ENCODE measurements around the gene LGI2. TPM values are rescaled to one million over a fixed set of nuclear protein-coding genes. Genes with fewer than 3 reads are reported as not detected.

Gene LGI2
- total and polyA plus RNA-seq, 2 of the 8 experiments (the other 6 are each of a cell fraction or from before 2014, with no cell fraction given), result 2.3 to 4.0 TPM

GRCh38 chr4:24999392-25000089 lies 31.2 kb downstream of the LGI2 start:
- no peak overlapping the region for H3K18ac ChIP-seq (ENCODE audit: extremely low read depth, low read length)
- H3K79me2 ChIP-seq (ENCODE audit: control insufficient read depth in 1 of 2, insufficient read depth in 2 of 2, low read length in 2 of 2), result no peaks in the 10 kb centered on the region
- DNase-seq (ENCODE audit: low read depth in 1 of 2, low spot score in 2 of 2) (no peak), FAIRE-seq (peak; percentile 39)
- H3K14ac ChIP-seq (ENCODE audit: insufficient read length), result no peak overlapping the region
- H3K36me3 ChIP-seq (ENCODE audit: control insufficient read depth in 2 of 4, insufficient read depth in 4 of 4, low read length in 3 of 4), result no peaks in the 10 kb centered on the region
- H4K20me1 ChIP-seq (replicated peaks in 1 of 2; ENCODE audit: control insufficient read depth in 1 of 2, insufficient read depth in 2 of 2, low read length in 2 of 2), result no peaks in the 10 kb centered on the region
- H3K23ac ChIP-seq (ENCODE audit: insufficient read length), result no peak overlapping the region
- no peak overlapping the region for H4K91ac ChIP-seq (replicated peaks; ENCODE audit: insufficient read length, low read length)
- H3K79me1 ChIP-seq (ENCODE audit: low read depth, low read length), result no peaks in the 10 kb centered on the region
- no peaks in the 10 kb centered on the region for H3K9me3 ChIP-seq (ENCODE audit: insufficient read depth in 2 of 2, low read depth in 1 of 2, low read length in 1 of 2)
- H2AFZ ChIP-seq (ENCODE audit: low read length), result peak overlapping the region; percentile 24; the same call in 1 of the 2 replicates
- no peak overlapping the region for H2BK12ac ChIP-seq (ENCODE audit: low read depth, low read length)
- no peak overlapping the region for H3K27ac ChIP-seq (ENCODE audit: low read depth, low read length)
- peak overlapping the region; percentile 18 for H2BK120ac ChIP-seq (replicated peaks; ENCODE audit: low read depth, low read length)
- H4K8ac ChIP-seq (ENCODE audit: extremely low read depth, insufficient read depth, low read length), result no peak overlapping the region
- no peak overlapping the region for H3K9ac ChIP-seq (replicated peaks in 1 of 4; ENCODE audit: extremely low read depth in 1 of 4, low read depth in 3 of 4, low read length in 3 of 4)
- no peak overlapping the region for H2BK15ac ChIP-seq (ENCODE audit: low read length)
- ChIA-PET POLR2A (ENCODE audit: partially characterized antibody) (no interaction called here), CTCF (ENCODE audit: partially characterized antibody) (interaction anchor here (0.7 to 5.0 kb wide), 6 partner anchors 12 to 313 kb away, joined by 3 to 20 read pairs (median 6); partner anchors contain the start of gene ZCCHC4)
- peaks cover 0 to 9% (median 0%) of the 10 kb centered on the region in 4 experiments; a peak in 1 of 7 replicates for H3K4me1 ChIP-seq (replicated peaks in 1 of 4; ENCODE audit: control insufficient read depth in 3 of 4, insufficient read depth in 4 of 4, low read length in 3 of 4)
- peak overlapping the region in 1 of 2 experiments; percentile 12; a peak in 2 of 4 replicates for H3K4me2 ChIP-seq (ENCODE audit: insufficient read depth in 1 of 2, low read depth in 2 of 2, low read length in 2 of 2)
- no peak overlapping the region for H3K4ac ChIP-seq (replicated peaks; ENCODE audit: insufficient read length, low read depth, low read length)
- no peaks in the 10 kb centered on the region for H3K27me3 ChIP-seq (replicated peaks in 1 of 4; ENCODE audit: control insufficient read depth in 3 of 4, extremely low read depth in 1 of 4, insufficient read depth in 3 of 4, low read length in 3 of 4)
- H3K23me2 ChIP-seq (ENCODE audit: low read depth, low read length), result no peaks in the 10 kb centered on the region
- WGBS, 2 experiments (ENCODE audit: extremely low coverage in 1 of 2, insufficient coverage in 1 of 2, insufficient read length in 1 of 2, insufficient replicate concordance in 2 of 2, low coverage in 1 of 2, low lambda C conversion rate in 2 of 2, missing lambda C conversion rate in 1 of 2), result 43% methylated on average over 8 of the region's 8 CpGs; no CpG with 5 or more reads in 1 of the 2 experiments
- H2BK5ac ChIP-seq (ENCODE audit: low read depth, low read length), result no peak overlapping the region
- no peak overlapping the region for H3K4me3 ChIP-seq (ENCODE audit: extremely low read depth in 1 of 4, insufficient read depth in 2 of 4, low read depth in 3 of 4, low read length in 4 of 4)
- H4K5ac ChIP-seq (ENCODE audit: insufficient read length, low read depth, low read length), result no peak overlapping the region
- TF ChIP-seq TEAD4 (IDR thresholded peaks at IDR 0.05; ENCODE audit: low read depth, low read length), result no peak
- no peak for TF ChIP-seq RFX5 (IDR thresholded peaks at IDR 0.05; ENCODE audit: borderline replicate concordance, low read depth, low read length)
- TF ChIP-seq NRF1 (IDR thresholded peaks at IDR 0.05; ENCODE audit: low read depth, low read length), result no peak
- no peak for TF ChIP-seq SP1 (IDR thresholded peaks at IDR 0.05; ENCODE audit: low read depth, low read length)
- TF ChIP-seq KDM1A (IDR thresholded peaks at IDR 0.05; ENCODE audit: borderline replicate concordance, low read length), result no peak
- no peak for TF ChIP-seq TCF12 (IDR thresholded peaks at IDR 0.05; ENCODE audit: low read depth, low read length)
- no peak for TF ChIP-seq SIN3A (conservative IDR thresholded peaks at IDR 0.05 in 1 of 2, IDR thresholded peaks at IDR 0.05 in 1 of 2; ENCODE audit: low read depth in 1 of 2, low read length in 2 of 2)
- H2BK20ac ChIP-seq (ENCODE audit: low read length), result no peak overlapping the region
- H2AK5ac ChIP-seq (ENCODE audit: low read depth, low read length), result no peak overlapping the region
- H3K56ac ChIP-seq (replicated peaks; ENCODE audit: insufficient read length, low read depth, low read length), result no peak overlapping the region

Data from H1 (cell line).